Neural progenitor cell (in vitro differentiated cells): ENCODE measurements around the gene MGAT3. TPM values are rescaled to one million over a fixed set of nuclear protein-coding genes. Genes with fewer than 3 reads are reported as not detected.

Experiments used
- DNase-seq: peaks from one replicate; pipeline ENCODE4 v3.0.0-alpha.2; 2016; ENCODE audit warnings: low spot score
- H2AFZ ChIP-seq: fragments of 200-600 bp; sonication (generic); replicated peaks from 2 replicates; pipeline ENCODE4 v1.6.1; 2016; ENCODE audit warnings: antibody characterized with exemption
- H3F3A ChIP-seq: fragments of 200-600 bp; sonication (generic); 2 replicates; pipeline ENCODE4 v1.6.1; 2016; ENCODE audit warnings: antibody characterized with exemption, low read depth
- H3K27ac ChIP-seq: fragments of 200-600 bp; sonication (generic); 2 replicates; pipeline ENCODE4 v1.5.1; 2016; ENCODE audit warnings: mild to moderate bottlenecking
- H3K27me3 ChIP-seq: fragments of 200-600 bp; sonication (generic); 2 replicates; pipeline ENCODE4 v1.6.1; 2016; ENCODE audit warnings: mild to moderate bottlenecking, moderate library complexity
- H3K36me3 ChIP-seq: fragments of 200-600 bp; sonication (generic); 2 replicates; pipeline ENCODE4 v1.5.1; 2016
- H3K4me1 ChIP-seq: fragments of 200-600 bp; sonication (generic); 2 replicates; pipeline ENCODE4 v1.6.1; 2016; ENCODE audit warnings: mixed run types
- H3K4me2 ChIP-seq: fragments of 200-600 bp; sonication (generic); 2 replicates; pipeline ENCODE4 v1.6.1; 2016
- H3K4me3 ChIP-seq: fragments of 200-600 bp; sonication (generic); 2 replicates; pipeline ENCODE4 v1.5.1; 2016
- H3K79me2 ChIP-seq: fragments of 200-600 bp; sonication (generic); 2 replicates; pipeline ENCODE4 v1.6.1; 2016; ENCODE audit warnings: low read depth
- H3K9ac ChIP-seq: fragments of 200-600 bp; sonication (generic); 2 replicates; pipeline ENCODE4 v1.6.1; 2016
- H3K9me3 ChIP-seq: fragments of 200-600 bp; sonication (generic); 2 replicates; pipeline ENCODE4 v1.5.1; 2016; ENCODE audit warnings: low read depth
- H4K20me1 ChIP-seq: fragments of 200-600 bp; sonication (generic); 2 replicates; pipeline ENCODE4 v1.6.1; 2016; ENCODE audit warnings: low read depth
- H3K27ac Mint-ChIP-seq: 3 replicates; pipeline ENCODE4 v1.8.0; 2021; ENCODE audit warnings: mixed read lengths
- H3K27me3 Mint-ChIP-seq: 2 replicates; pipeline ENCODE4 v1.8.0; 2022; ENCODE audit warnings: low read depth, mild to moderate bottlenecking, inconsistent platforms, moderate library complexity, mixed read lengths; ENCODE audit not compliant: insufficient read depth
- H3K36me3 Mint-ChIP-seq: 3 replicates; pipeline ENCODE4 v1.8.0; 2021; ENCODE audit warnings: mixed read lengths
- H3K4me1 Mint-ChIP-seq: 3 replicates; pipeline ENCODE4 v1.8.0; 2021; ENCODE audit warnings: mixed read lengths
- H3K4me3 Mint-ChIP-seq: 3 replicates; pipeline ENCODE4 v1.8.0; 2021; ENCODE audit warnings: mild to moderate bottlenecking, moderate library complexity, mixed read lengths
- H3K9me3 Mint-ChIP-seq: 3 replicates; pipeline ENCODE4 v1.8.0; 2020; ENCODE audit warnings: mixed read lengths
- CTCF ChIP-seq: fragments of 200-600 bp; sonication (generic); IDR thresholded peaks from 2 replicates; pipeline ENCODE4 v1.5.1; 2017; ENCODE audit warnings: antibody characterized with exemption, mild to moderate bottlenecking
- EZH2 ChIP-seq: fragments of 200-600 bp; sonication (generic); IDR thresholded peaks from 2 replicates; pipeline ENCODE4 v1.6.1; 2017; ENCODE audit warnings: antibody characterized with exemption, mild to moderate bottlenecking, moderate library complexity
- EZH2phosphoT487 ChIP-seq: fragments of 200-600 bp; sonication (generic); IDR thresholded peaks from 2 replicates; pipeline ENCODE4 v1.6.1; 2017; ENCODE audit warnings: antibody characterized with exemption
- total RNA-seq: library from RNA; depleted of rRNA; stranded (reverse); fragments of >200 nt; gene quantifications from 2 replicates; pipeline ENCODE4 v1.2.3, GENCODE V29; 2015; ENCODE audit warnings: low replicate concordance

Gene MGAT3
- total RNA-seq, 1 donor from 2014 or later, result 7.5 TPM

DNA sequence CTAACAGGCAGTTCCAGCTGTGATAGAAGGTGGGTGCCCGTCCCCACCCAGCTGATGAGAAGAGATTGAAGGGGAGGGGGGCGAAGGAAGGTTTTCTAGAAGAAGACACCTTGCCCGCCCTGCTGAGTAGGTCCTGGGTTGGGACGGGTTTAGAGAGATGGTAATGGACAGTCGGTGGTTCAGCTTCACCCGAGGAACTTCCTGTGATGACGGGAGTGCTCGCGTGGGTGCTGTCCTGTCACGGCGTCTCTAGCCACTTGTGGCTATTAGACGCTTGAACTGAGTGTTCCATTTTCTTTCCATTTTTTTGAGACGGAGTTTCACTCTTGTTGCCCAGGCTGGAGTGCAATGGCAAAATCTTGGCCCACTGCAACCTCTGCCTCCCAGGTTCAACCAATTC lies 27.6 kb upstream of the MGAT3 start:
- no peaks in the 10 kb centered on the region for H3K9me3 Mint-ChIP-seq
- peaks cover 19% of the 10 kb centered on the region for H3K4me1 Mint-ChIP-seq
- Histone ChIP-seq H3K27ac (no peak overlapping the region), H3K79me2 (no peaks in the 10 kb centered on the region), H3K9ac (no peak overlapping the region), H3K4me2 (peak overlapping the region; percentile 19), H4K20me1 (peaks cover 11% of the 10 kb centered on the region), H3K36me3 (no peaks in the 10 kb centered on the region), H3K4me3 (no peak overlapping the region), H3K27me3 (no peaks in the 10 kb centered on the region), H3K4me1 (peaks cover 16% of the 10 kb centered on the region), H2AFZ (no peak overlapping the region), H3K9me3 (no peaks in the 10 kb centered on the region), H3F3A (peaks cover 17% of the 10 kb centered on the region)
- peaks cover 4% of the 10 kb centered on the region for H3K36me3 Mint-ChIP-seq
- DNase-seq, result no peak
- TF ChIP-seq EZH2, result no peak
- no peak for TF ChIP-seq EZH2phosphoT487
- no peak for TF ChIP-seq CTCF
- no peak overlapping the region for H3K4me3 Mint-ChIP-seq
- no peaks in the 10 kb centered on the region for H3K27me3 Mint-ChIP-seq
- no peak overlapping the region for H3K27ac Mint-ChIP-seq

DNA sequence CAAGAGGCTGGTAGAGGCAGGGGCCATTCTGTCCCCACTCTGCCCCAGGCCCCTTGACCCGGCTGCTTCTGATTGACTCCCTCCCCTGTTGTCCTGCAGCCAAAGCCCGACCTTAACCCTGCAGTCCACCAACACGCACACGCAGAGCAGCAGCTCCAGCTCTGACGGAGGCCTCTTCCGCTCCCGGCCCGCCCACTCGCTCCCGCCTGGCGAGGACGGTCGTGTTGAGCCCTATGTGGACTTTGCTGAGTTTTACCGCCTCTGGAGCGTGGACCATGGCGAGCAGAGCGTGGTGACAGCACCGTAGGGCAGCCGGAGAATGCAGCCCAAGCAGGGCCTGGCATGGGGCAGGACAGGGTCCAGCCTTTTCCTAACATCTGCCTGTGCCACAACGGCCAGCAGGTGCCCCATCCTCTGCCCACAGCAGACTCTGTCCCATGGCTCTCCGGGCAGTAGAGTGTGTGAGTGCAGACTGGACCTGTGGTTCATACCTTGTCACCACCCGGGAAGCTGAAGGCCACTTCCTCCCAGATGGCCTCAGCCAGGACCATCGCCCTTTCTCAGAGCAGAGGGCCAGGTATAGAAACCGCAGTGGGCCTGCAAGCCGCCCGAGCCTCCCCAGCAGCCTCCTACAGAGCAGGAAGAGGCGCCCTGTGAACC lies 26.8 kb upstream of the MGAT3 start:
- Histone ChIP-seq H3K79me2 (no peaks in the 10 kb centered on the region), H3K9ac (no peak overlapping the region), H3K27ac (no peak overlapping the region), H4K20me1 (peaks cover 11% of the 10 kb centered on the region), H2AFZ (no peak overlapping the region), H3K4me1 (peaks cover 16% of the 10 kb centered on the region), H3K9me3 (no peaks in the 10 kb centered on the region), H3K36me3 (no peaks in the 10 kb centered on the region), H3F3A (peaks cover 17% of the 10 kb centered on the region), H3K4me2 (no peak overlapping the region), H3K4me3 (no peak overlapping the region), H3K27me3 (no peaks in the 10 kb centered on the region)
- TF ChIP-seq CTCF (no peak), EZH2phosphoT487 (no peak), EZH2 (no peak)
- Mint-ChIP-seq H3K4me1 (peaks cover 19% of the 10 kb centered on the region), H3K27me3 (no peaks in the 10 kb centered on the region), H3K36me3 (peaks cover 4% of the 10 kb centered on the region), H3K9me3 (no peaks in the 10 kb centered on the region), H3K4me3 (no peak overlapping the region), H3K27ac (no peak overlapping the region)
- no peak for DNase-seq

- Mint-ChIP-seq H3K4me1 (peaks cover 19% of the 10 kb centered on the region), H3K27ac (no peak overlapping the region), H3K27me3 (no peaks in the 10 kb centered on the region), H3K4me3 (no peak overlapping the region), H3K9me3 (no peaks in the 10 kb centered on the region), H3K36me3 (peaks cover 4% of the 10 kb centered on the region)
- TF ChIP-seq EZH2 (no peak), EZH2phosphoT487 (no peak), CTCF (no peak)
- Histone ChIP-seq H4K20me1 (peaks cover 11% of the 10 kb centered on the region), H3K4me2 (no peak overlapping the region), H3K36me3 (no peaks in the 10 kb centered on the region), H3K4me1 (peaks cover 16% of the 10 kb centered on the region), H2AFZ (no peak overlapping the region), H3K79me2 (no peaks in the 10 kb centered on the region), H3K9me3 (no peaks in the 10 kb centered on the region), H3K27ac (no peak overlapping the region), H3K27me3 (no peaks in the 10 kb centered on the region), H3F3A (peaks cover 17% of the 10 kb centered on the region), H3K9ac (no peak overlapping the region), H3K4me3 (no peak overlapping the region)
- DNase-seq, result no peak
These were observed 26.1 kb upstream of the MGAT3 start for GRCh38 chr22:39430576-39431150.
